ENCODE measurements around the gene GTSE1. TPM values are rescaled to one million over a fixed set of nuclear protein-coding genes. Genes with fewer than 3 reads are reported as not detected.

Gene GTSE1
- polyA plus RNA-seq, 1 donor (not counting 4 experiments of a cell fraction or from before 2014, with no cell fraction given) = 4.7 TPM

- Histone ChIP-seq H3K9me1 (ENCODE audit: control insufficient read depth, extremely low read depth, insufficient read depth, low read length) (no peaks in the 10 kb centered on the region), H3K36me3 (ENCODE audit: control insufficient read depth in 2 of 2, extremely low read depth in 1 of 2, insufficient read depth in 2 of 2, low read length in 2 of 2) (peaks cover 5 to 27% of the 10 kb centered on the region in 2 experiments), H3K9ac (ENCODE audit: control insufficient read depth, extremely low read depth, insufficient read depth, low read length) (peak overlapping the region; percentile 84), H3K9me3 (ENCODE audit: control insufficient read depth, low read depth, low read length) (no peaks in the 10 kb centered on the region), H3K27me3 (ENCODE audit: control insufficient read depth, extremely low read depth, insufficient read depth, low read length) (no peaks in the 10 kb centered on the region), H3K79me2 (ENCODE audit: control insufficient read depth, insufficient read depth, low read length) (peaks cover 30% of the 10 kb centered on the region), H2AFZ (ENCODE audit: control insufficient read depth, low read length) (peak overlapping the region; percentile 71), H4K20me1 (ENCODE audit: control insufficient read depth, extremely low read depth, insufficient read depth, low read length) (no peaks in the 10 kb centered on the region), H3K4me2 (ENCODE audit: control insufficient read depth, extremely low read depth, insufficient read depth, low read depth, low read length) (peak overlapping the region; percentile 98), H3K27ac (ENCODE audit: control insufficient read depth, insufficient read depth, low read length) (peak overlapping the region; percentile 78), H3K4me3 (ENCODE audit: control insufficient read depth in 2 of 3, extremely low read depth in 1 of 3, insufficient read depth in 2 of 3, low read depth in 1 of 3, low read length in 3 of 3) (peak overlapping the region; percentile 54 to 91 (median 80)), H3K4me1 (ENCODE audit: control insufficient read depth, extremely low read depth, insufficient read depth, low read length) (peaks cover 13% of the 10 kb centered on the region)
- TF ChIP-seq CTCF (optimal IDR thresholded peaks at IDR 0.05 in 1 of 3, IDR thresholded peaks at IDR 0.05 in 1 of 3, conservative IDR thresholded peaks at IDR 0.05 in 1 of 3; ENCODE audit: extremely low read depth in 1 of 3, insufficient read depth in 2 of 3, low read length in 3 of 3) = no peak
- no peak for TF ChIP-seq EZH2 (IDR thresholded peaks at IDR 0.05; ENCODE audit: low read length)
- dilution Hi-C loops (cut with MboI; ENCODE audit: extremely low pct_ligation_motif_present, low sequenced_read_pairs) = no loop called here
- DNase-seq (ENCODE audit: low read depth, low spot score) (no peak), FAIRE-seq (no peak)
Measured at GRCh38 chr22:46297151-46297812, 612 bp downstream of the GTSE1 start.

GRCh38 chr22:46299101-46299500 lies 2.4 kb downstream of the GTSE1 start:
- Histone ChIP-seq H3K36me3 (ENCODE audit: control insufficient read depth in 2 of 2, extremely low read depth in 1 of 2, insufficient read depth in 2 of 2, low read length in 2 of 2) (peaks cover 0 to 24% of the 10 kb centered on the region in 2 experiments), H3K27me3 (ENCODE audit: control insufficient read depth, extremely low read depth, insufficient read depth, low read length) (no peaks in the 10 kb centered on the region), H3K4me1 (ENCODE audit: control insufficient read depth, extremely low read depth, insufficient read depth, low read length) (peaks cover 17% of the 10 kb centered on the region), H3K4me2 (ENCODE audit: control insufficient read depth, extremely low read depth, insufficient read depth, low read depth, low read length) (no peak overlapping the region), H2AFZ (ENCODE audit: control insufficient read depth, low read length) (no peak overlapping the region), H3K27ac (ENCODE audit: control insufficient read depth, insufficient read depth, low read length) (no peak overlapping the region), H3K9me3 (ENCODE audit: control insufficient read depth, low read depth, low read length) (no peaks in the 10 kb centered on the region), H3K79me2 (ENCODE audit: control insufficient read depth, insufficient read depth, low read length) (peaks cover 44% of the 10 kb centered on the region), H3K9ac (ENCODE audit: control insufficient read depth, extremely low read depth, insufficient read depth, low read length) (no peak overlapping the region), H4K20me1 (ENCODE audit: control insufficient read depth, extremely low read depth, insufficient read depth, low read length) (peaks cover 2% of the 10 kb centered on the region), H3K9me1 (ENCODE audit: control insufficient read depth, extremely low read depth, insufficient read depth, low read length) (no peaks in the 10 kb centered on the region), H3K4me3 (ENCODE audit: control insufficient read depth in 2 of 3, extremely low read depth in 1 of 3, insufficient read depth in 2 of 3, low read depth in 1 of 3, low read length in 3 of 3) (no peak overlapping the region)
- dilution Hi-C loops (cut with MboI; ENCODE audit: extremely low pct_ligation_motif_present, low sequenced_read_pairs) = no loop called here
- no peak for TF ChIP-seq EZH2 (IDR thresholded peaks at IDR 0.05; ENCODE audit: low read length)
- TF ChIP-seq CTCF (optimal IDR thresholded peaks at IDR 0.05 in 1 of 3, IDR thresholded peaks at IDR 0.05 in 1 of 3, conservative IDR thresholded peaks at IDR 0.05 in 1 of 3; ENCODE audit: extremely low read depth in 1 of 3, insufficient read depth in 2 of 3, low read length in 3 of 3) = no peak
- FAIRE-seq = no peak
- DNase-seq (ENCODE audit: low read depth, low spot score) = no peak
